ENCODE measurements around the gene AP3B2. TPM values are rescaled to one million over a fixed set of nuclear protein-coding genes. Genes with fewer than 3 reads are reported as not detected.
A peak's percentile ranks its signal among the peaks of the same experiment; 100 is the strongest.

Gene AP3B2
- total RNA-seq, 2 donors from 2014 or later = 0.41 to 1.5 TPM

- H3K9me3 Mint-ChIP-seq = no peaks in the 10 kb centered on the region
- no peaks in the 10 kb centered on the region for H3K36me3 Mint-ChIP-seq (ENCODE audit: low read depth)
These were observed 30.0 kb downstream of the AP3B2 start for GRCh38 chr15:82679626-82680199.

GRCh38 chr15:82677720-82678323 lies 31.9 kb downstream of the AP3B2 start:
- Mint-ChIP-seq H3K36me3 (ENCODE audit: low read depth) (no peaks in the 10 kb centered on the region), H3K4me1 (peaks cover 12% of the 10 kb centered on the region), H3K9me3 (no peaks in the 10 kb centered on the region), H3K27me3 (no peaks in the 10 kb centered on the region), H3K4me3 (no peak overlapping the region), H3K27ac (no peak overlapping the region)
- no peak for ATAC-seq (replicated peaks)

More at GRCh38 chr15:82679626-82680199, 30.0 kb downstream of the AP3B2 start:
- H3K4me1 Mint-ChIP-seq = peaks cover 12% of the 10 kb centered on the region
- H3K4me3 Mint-ChIP-seq = peak overlapping the region; percentile 94
- no peaks in the 10 kb centered on the region for H3K27me3 Mint-ChIP-seq
- peak overlapping the region; percentile 81 for H3K27ac Mint-ChIP-seq
- ATAC-seq (replicated peaks) = no peak

- H3K36me3 Mint-ChIP-seq (ENCODE audit: low read depth) = no peaks in the 10 kb centered on the region
- peaks cover 2% of the 10 kb centered on the region for H3K4me1 Mint-ChIP-seq
- no peak overlapping the region for H3K4me3 Mint-ChIP-seq
- no peaks in the 10 kb centered on the region for H3K9me3 Mint-ChIP-seq
- H3K27ac Mint-ChIP-seq = no peak overlapping the region
- no peaks in the 10 kb centered on the region for H3K27me3 Mint-ChIP-seq
- ATAC-seq (replicated peaks) = no peak
These were observed 34.8 kb downstream of the AP3B2 start for GRCh38 chr15:82674873-82675272.

GRCh38 chr15:82670699-82671098 lies 39.0 kb downstream of the AP3B2 start:
- Mint-ChIP-seq H3K27me3 (peaks cover 7% of the 10 kb centered on the region), H3K4me3 (no peak overlapping the region), H3K9me3 (no peaks in the 10 kb centered on the region), H3K27ac (no peak overlapping the region), H3K36me3 (ENCODE audit: low read depth) (no peaks in the 10 kb centered on the region), H3K4me1 (no peaks in the 10 kb centered on the region)
- no peak for ATAC-seq (replicated peaks)

GRCh38 chr15:82666606-82667005 lies 43.1 kb downstream of the AP3B2 start:
- H3K27ac Mint-ChIP-seq = no peak overlapping the region
- peaks cover 30% of the 10 kb centered on the region for H3K27me3 Mint-ChIP-seq
- no peaks in the 10 kb centered on the region for H3K36me3 Mint-ChIP-seq (ENCODE audit: low read depth)
- ATAC-seq (replicated peaks) = no peak
- no peaks in the 10 kb centered on the region for H3K9me3 Mint-ChIP-seq
- no peak overlapping the region for H3K4me3 Mint-ChIP-seq
- H3K4me1 Mint-ChIP-seq = no peaks in the 10 kb centered on the region

- Mint-ChIP-seq H3K27ac (no peak overlapping the region), H3K4me3 (no peak overlapping the region), H3K36me3 (ENCODE audit: low read depth) (no peaks in the 10 kb centered on the region), H3K9me3 (no peaks in the 10 kb centered on the region), H3K4me1 (no peaks in the 10 kb centered on the region), H3K27me3 (peaks cover 42% of the 10 kb centered on the region)
- ATAC-seq (replicated peaks) = no peak
These were observed 45.7 kb downstream of the AP3B2 start for GRCh38 chr15:82664021-82664420.

GRCh38 chr15:82663186-82663600 lies 46.5 kb downstream of the AP3B2 start:
- Mint-ChIP-seq H3K36me3 (ENCODE audit: low read depth) (no peaks in the 10 kb centered on the region), H3K4me1 (no peaks in the 10 kb centered on the region), H3K9me3 (no peaks in the 10 kb centered on the region), H3K27me3 (peaks cover 38% of the 10 kb centered on the region), H3K27ac (no peak overlapping the region), H3K4me3 (no peak overlapping the region)
- ATAC-seq (replicated peaks) = no peak

GRCh38 chr15:82662641-82663040 lies 47.0 kb downstream of the AP3B2 start:
- Mint-ChIP-seq H3K27ac (no peak overlapping the region), H3K27me3 (peaks cover 38% of the 10 kb centered on the region), H3K9me3 (no peaks in the 10 kb centered on the region), H3K4me3 (no peak overlapping the region), H3K36me3 (ENCODE audit: low read depth) (no peaks in the 10 kb centered on the region), H3K4me1 (no peaks in the 10 kb centered on the region)
- no peak for ATAC-seq (replicated peaks)

GRCh38 chr15:82660378-82660777 lies 49.3 kb downstream of the AP3B2 start:
- no peak for ATAC-seq (replicated peaks)
- no peak overlapping the region for H3K27ac Mint-ChIP-seq
- H3K4me3 Mint-ChIP-seq = no peak overlapping the region
- H3K36me3 Mint-ChIP-seq (ENCODE audit: low read depth) = no peaks in the 10 kb centered on the region
- H3K9me3 Mint-ChIP-seq = no peaks in the 10 kb centered on the region
- H3K4me1 Mint-ChIP-seq = no peaks in the 10 kb centered on the region
- peaks cover 38% of the 10 kb centered on the region for H3K27me3 Mint-ChIP-seq

- no peak overlapping the region for H3K27ac Mint-ChIP-seq
- H3K4me3 Mint-ChIP-seq = no peak overlapping the region
- no peaks in the 10 kb centered on the region for H3K4me1 Mint-ChIP-seq
- H3K36me3 Mint-ChIP-seq (ENCODE audit: low read depth) = no peaks in the 10 kb centered on the region
- ATAC-seq (replicated peaks) = no peak
- peaks cover 27% of the 10 kb centered on the region for H3K27me3 Mint-ChIP-seq
- H3K9me3 Mint-ChIP-seq = no peaks in the 10 kb centered on the region
These were observed 52.9 kb downstream of the AP3B2 start for GRCh38 chr15:82656641-82657266.

- no peak for ATAC-seq (replicated peaks)
- no peak overlapping the region for H3K4me3 Mint-ChIP-seq
- no peaks in the 10 kb centered on the region for H3K36me3 Mint-ChIP-seq (ENCODE audit: low read depth)
- H3K27me3 Mint-ChIP-seq = peaks cover 21% of the 10 kb centered on the region
- H3K4me1 Mint-ChIP-seq = no peaks in the 10 kb centered on the region
- H3K27ac Mint-ChIP-seq = no peak overlapping the region
- no peaks in the 10 kb centered on the region for H3K9me3 Mint-ChIP-seq
These were observed 54.1 kb downstream of the AP3B2 start for GRCh38 chr15:82655606-82656005.

GRCh38 chr15:82653483-82654168 lies 56.0 kb downstream of the AP3B2 start:
- H3K27ac Mint-ChIP-seq = no peak overlapping the region
- no peaks in the 10 kb centered on the region for H3K4me1 Mint-ChIP-seq
- H3K9me3 Mint-ChIP-seq = no peaks in the 10 kb centered on the region
- H3K36me3 Mint-ChIP-seq (ENCODE audit: low read depth) = no peaks in the 10 kb centered on the region
- ATAC-seq (replicated peaks) = no peak
- H3K4me3 Mint-ChIP-seq = no peak overlapping the region
- H3K27me3 Mint-ChIP-seq = peaks cover 19% of the 10 kb centered on the region

- no peaks in the 10 kb centered on the region for H3K9me3 Mint-ChIP-seq
- H3K36me3 Mint-ChIP-seq (ENCODE audit: low read depth) = no peaks in the 10 kb centered on the region
- H3K27me3 Mint-ChIP-seq = peaks cover 21% of the 10 kb centered on the region
- H3K4me1 Mint-ChIP-seq = no peaks in the 10 kb centered on the region
- H3K27ac Mint-ChIP-seq = no peak overlapping the region
- H3K4me3 Mint-ChIP-seq = no peak overlapping the region
- no peak for ATAC-seq (replicated peaks)
These were observed 58.0 kb downstream of the AP3B2 start for GRCh38 chr15:82651708-82652107.

- Mint-ChIP-seq H3K36me3 (ENCODE audit: low read depth) (no peaks in the 10 kb centered on the region), H3K4me3 (no peak overlapping the region), H3K27me3 (peaks cover 26% of the 10 kb centered on the region), H3K4me1 (no peaks in the 10 kb centered on the region), H3K9me3 (no peaks in the 10 kb centered on the region), H3K27ac (no peak overlapping the region)
- ATAC-seq (replicated peaks) = no peak
These were observed 59.5 kb downstream of the AP3B2 start for GRCh38 chr15:82650046-82650670.
